Central memory CD8-positive, alpha-beta T cell (primary cell): ENCODE data around the gene BSG.
"Not testable (repeated sequence)": the region's sequence is repeated elsewhere in the genome, so short reads cannot be mapped to it uniquely, and the experiment has no call there.

ENCODE experiments used
- ATAC-seq: fragments of 150-1000 bp; cut with Tn5 transposase; replicated peaks from 2 replicates; pipeline ENCODE4 v1.10.0; 2022; ENCODE audit warnings: mild to moderate bottlenecking, moderate FRiP score, moderate number of reproducible peaks; ENCODE audit not compliant: poor library complexity, severe bottlenecking; ENCODE audit errors: extremely low read depth
- DNase-seq, 2 donors: peaks; one replicate each; pipeline ENCODE4 v3.0.0; 2021; ENCODE audit warnings: low spot score in 2 of 2
- H3K27ac Mint-ChIP-seq: one replicate; pipeline ENCODE4 v1.8.0; 2022; ENCODE audit warnings: low read depth, mild to moderate bottlenecking, moderate library complexity, mixed read lengths
- H3K27me3 Mint-ChIP-seq: one replicate; pipeline ENCODE4 v1.8.0; 2022; ENCODE audit warnings: mixed read lengths
- H3K36me3 Mint-ChIP-seq: one replicate; pipeline ENCODE4 v1.8.0; 2022; ENCODE audit warnings: mild to moderate bottlenecking, moderate library complexity, mixed read lengths; ENCODE audit not compliant: insufficient read depth
- H3K4me1 Mint-ChIP-seq: one replicate; pipeline ENCODE4 v1.8.0; 2022; ENCODE audit warnings: mixed read lengths
- H3K4me3 Mint-ChIP-seq: one replicate; pipeline ENCODE4 v1.8.0; 2022; ENCODE audit warnings: mild to moderate bottlenecking, moderate library complexity, mixed read lengths
- H3K9me3 Mint-ChIP-seq: one replicate; pipeline ENCODE4 v1.8.0; 2022; ENCODE audit warnings: mixed read lengths

Gene BSG

GRCh38 chr19:620166-620862 lies 47.9 kb downstream of the BSG start:
- no peak overlapping the region for H3K27ac Mint-ChIP-seq
- no peaks in the 10 kb centered on the region for H3K27me3 Mint-ChIP-seq
- H3K4me3 Mint-ChIP-seq, result no peak overlapping the region
- DNase-seq, result no peak
- peaks cover 23% of the 10 kb centered on the region for H3K36me3 Mint-ChIP-seq
- no peak for ATAC-seq
- H3K4me1 Mint-ChIP-seq, result no peaks in the 10 kb centered on the region
- H3K9me3 Mint-ChIP-seq, result no peaks in the 10 kb centered on the region

- not testable (repeated sequence) for ATAC-seq, H3K9me3 Mint-ChIP-seq, DNase-seq, H3K4me3 Mint-ChIP-seq, H3K27me3 Mint-ChIP-seq, H3K27ac Mint-ChIP-seq, H3K4me1 Mint-ChIP-seq
- peaks cover 20% of the 10 kb centered on the region for H3K36me3 Mint-ChIP-seq
These were observed 48.8 kb downstream of the BSG start for GRCh38 chr19:621191-621590.

- DNase-seq (no peak), ATAC-seq (no peak)
- Mint-ChIP-seq H3K27me3 (no peaks in the 10 kb centered on the region), H3K9me3 (no peaks in the 10 kb centered on the region), H3K4me3 (no peak overlapping the region), H3K27ac (no peak overlapping the region), H3K36me3 (peaks cover 21% of the 10 kb centered on the region), H3K4me1 (no peaks in the 10 kb centered on the region)
These were observed 49.4 kb downstream of the BSG start for GRCh38 chr19:621819-622218.

- Mint-ChIP-seq H3K27ac (no peak overlapping the region), H3K9me3 (no peaks in the 10 kb centered on the region), H3K4me3 (no peak overlapping the region), H3K36me3 (peaks cover 25% of the 10 kb centered on the region), H3K4me1 (no peaks in the 10 kb centered on the region), H3K27me3 (no peaks in the 10 kb centered on the region)
- no peak for DNase-seq
- ATAC-seq, result no peak
These were observed 50.3 kb downstream of the BSG start for GRCh38 chr19:622666-623065.

GRCh38 chr19:623175-623916 lies 51.0 kb downstream of the BSG start:
- H3K9me3 Mint-ChIP-seq, result no peaks in the 10 kb centered on the region
- ATAC-seq (no peak), DNase-seq (no peak)
- H3K36me3 Mint-ChIP-seq, result peaks cover 23% of the 10 kb centered on the region
- H3K4me3 Mint-ChIP-seq, result no peak overlapping the region
- no peaks in the 10 kb centered on the region for H3K4me1 Mint-ChIP-seq
- no peak overlapping the region for H3K27ac Mint-ChIP-seq
- no peaks in the 10 kb centered on the region for H3K27me3 Mint-ChIP-seq

- no peak for ATAC-seq
- Mint-ChIP-seq H3K4me3 (no peak overlapping the region), H3K4me1 (peaks cover 4% of the 10 kb centered on the region), H3K27ac (no peak overlapping the region), H3K36me3 (peaks cover 25% of the 10 kb centered on the region), H3K27me3 (no peaks in the 10 kb centered on the region), H3K9me3 (no peaks in the 10 kb centered on the region)
- DNase-seq, result no peak
These were observed 51.6 kb downstream of the BSG start for GRCh38 chr19:623974-624373.

GRCh38 chr19:624433-625109 lies 52.2 kb downstream of the BSG start:
- DNase-seq (no peak), ATAC-seq (no peak)
- Mint-ChIP-seq H3K27ac (no peak overlapping the region), H3K4me3 (no peak overlapping the region), H3K9me3 (no peaks in the 10 kb centered on the region), H3K4me1 (peaks cover 6% of the 10 kb centered on the region), H3K27me3 (no peaks in the 10 kb centered on the region), H3K36me3 (peaks cover 27% of the 10 kb centered on the region)

GRCh38 chr19:625257-625656 lies 52.9 kb downstream of the BSG start:
- Mint-ChIP-seq H3K4me3 (no peak overlapping the region), H3K27me3 (no peaks in the 10 kb centered on the region), H3K9me3 (no peaks in the 10 kb centered on the region), H3K4me1 (peaks cover 11% of the 10 kb centered on the region), H3K27ac (no peak overlapping the region), H3K36me3 (peaks cover 28% of the 10 kb centered on the region)
- ATAC-seq (no peak), DNase-seq (no peak)

GRCh38 chr19:626566-626965 lies 54.2 kb downstream of the BSG start:
- H3K4me3 Mint-ChIP-seq, H3K9me3 Mint-ChIP-seq, ATAC-seq, DNase-seq, H3K27me3 Mint-ChIP-seq, H3K27ac Mint-ChIP-seq: not testable (repeated sequence)
- Mint-ChIP-seq H3K4me1 (peaks cover 17% of the 10 kb centered on the region), H3K36me3 (peaks cover 31% of the 10 kb centered on the region)

- no peaks in the 10 kb centered on the region for H3K27me3 Mint-ChIP-seq
- H3K9me3 Mint-ChIP-seq, result no peaks in the 10 kb centered on the region
- no peak overlapping the region for H3K27ac Mint-ChIP-seq
- peaks cover 39% of the 10 kb centered on the region for H3K36me3 Mint-ChIP-seq
- peaks cover 29% of the 10 kb centered on the region for H3K4me1 Mint-ChIP-seq
- H3K4me3 Mint-ChIP-seq, result no peak overlapping the region
- DNase-seq (no peak), ATAC-seq (no peak)
These were observed 55.8 kb downstream of the BSG start for GRCh38 chr19:628168-628567.

- Mint-ChIP-seq H3K36me3 (peaks cover 45% of the 10 kb centered on the region), H3K4me1 (peaks cover 39% of the 10 kb centered on the region)
- not testable (repeated sequence) for H3K27me3 Mint-ChIP-seq, H3K4me3 Mint-ChIP-seq, H3K9me3 Mint-ChIP-seq, ATAC-seq, DNase-seq, H3K27ac Mint-ChIP-seq
These were observed 57.1 kb downstream of the BSG start for GRCh38 chr19:629515-629914.

- peaks cover 45% of the 10 kb centered on the region for H3K36me3 Mint-ChIP-seq
- H3K27me3 Mint-ChIP-seq, result no peaks in the 10 kb centered on the region
- ATAC-seq (no peak), DNase-seq (no peak)
- no peak overlapping the region for H3K4me3 Mint-ChIP-seq
- no peak overlapping the region for H3K27ac Mint-ChIP-seq
- H3K4me1 Mint-ChIP-seq, result peaks cover 39% of the 10 kb centered on the region
- H3K9me3 Mint-ChIP-seq, result no peaks in the 10 kb centered on the region
These were observed 57.7 kb downstream of the BSG start for GRCh38 chr19:629961-630714.
